SK-MEL-5 (cell line): ENCODE data around the gene NABP1. TPM values are rescaled to one million over a fixed set of nuclear protein-coding genes. Genes with fewer than 3 reads are reported as not detected.

Experiments used
- DNase-seq: peaks from one replicate; pipeline ENCODE4 v3.0.0-alpha.2; 2016; ENCODE audit warnings: low read depth, low spot score
- in situ Hi-C: cut with HindIII; loops from 2 replicates; pipeline ENCODE4 v1.10.0; 2016; ENCODE audit warnings: low sequenced_read_pairs, high pct_unique_total_duplicates, low pct_unique_long_range_greater_than_20kb
- small RNA-seq, 2 experiments: library from RNA; depleted of rRNA; stranded (forward); fragments of <200 nt; gene quantifications; one replicate each; pipeline ENCODE3, GENCODE V24; 2014
- total RNA-seq: library from RNA; depleted of rRNA; stranded (reverse); fragments of >200 nt; shearing (Covaris generic); gene quantifications from 2 replicates; pipeline ENCODE4 v1.2.3, GENCODE V29; 2014; rRNA removed

NABP1 gene
- total RNA-seq, 1 experiment from 2014 or later = 27.7 TPM

DNA sequence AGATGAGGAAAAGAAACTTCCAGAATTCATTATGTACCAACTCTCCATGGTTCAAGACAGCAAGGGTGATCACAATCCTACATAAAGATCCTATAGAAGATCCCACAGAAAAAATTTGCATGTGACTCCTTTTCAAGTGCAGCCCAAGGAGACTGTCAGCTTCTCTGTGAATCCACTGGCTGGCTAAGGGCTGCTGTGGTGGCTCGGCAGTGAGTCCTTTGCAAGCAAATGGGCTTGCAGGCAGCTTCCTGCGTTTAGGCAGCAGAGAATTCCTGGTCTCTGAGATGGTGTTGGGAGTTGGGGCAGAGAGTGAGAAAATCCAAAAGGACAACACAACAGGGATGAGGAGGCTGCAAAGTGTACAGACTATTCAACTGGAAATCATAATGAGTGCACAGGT, 43.4 kb downstream of the NABP1 start:
- in situ Hi-C loops = no loop called here
- DNase-seq = no peak

DNA sequence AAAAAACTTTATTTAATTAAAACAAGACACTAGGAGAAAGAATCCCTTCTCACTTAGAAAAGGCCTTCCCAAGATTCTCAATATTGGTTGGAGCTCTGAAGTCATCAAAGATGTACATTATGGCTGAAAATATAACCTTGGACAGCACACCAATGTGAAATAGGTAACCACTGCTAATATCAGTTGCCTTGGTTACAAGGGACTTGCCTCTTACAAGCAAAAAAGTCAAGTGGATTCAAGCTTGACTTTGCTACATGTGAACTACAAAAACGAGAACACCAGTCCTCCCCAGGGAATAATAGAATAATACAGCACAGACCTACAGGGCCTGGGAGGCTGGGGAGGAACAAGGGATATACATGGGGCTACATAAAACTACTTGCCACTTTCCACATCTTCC, 46.1 kb downstream of the NABP1 start:
- no peak for DNase-seq
- in situ Hi-C loops = no loop called here

DNA sequence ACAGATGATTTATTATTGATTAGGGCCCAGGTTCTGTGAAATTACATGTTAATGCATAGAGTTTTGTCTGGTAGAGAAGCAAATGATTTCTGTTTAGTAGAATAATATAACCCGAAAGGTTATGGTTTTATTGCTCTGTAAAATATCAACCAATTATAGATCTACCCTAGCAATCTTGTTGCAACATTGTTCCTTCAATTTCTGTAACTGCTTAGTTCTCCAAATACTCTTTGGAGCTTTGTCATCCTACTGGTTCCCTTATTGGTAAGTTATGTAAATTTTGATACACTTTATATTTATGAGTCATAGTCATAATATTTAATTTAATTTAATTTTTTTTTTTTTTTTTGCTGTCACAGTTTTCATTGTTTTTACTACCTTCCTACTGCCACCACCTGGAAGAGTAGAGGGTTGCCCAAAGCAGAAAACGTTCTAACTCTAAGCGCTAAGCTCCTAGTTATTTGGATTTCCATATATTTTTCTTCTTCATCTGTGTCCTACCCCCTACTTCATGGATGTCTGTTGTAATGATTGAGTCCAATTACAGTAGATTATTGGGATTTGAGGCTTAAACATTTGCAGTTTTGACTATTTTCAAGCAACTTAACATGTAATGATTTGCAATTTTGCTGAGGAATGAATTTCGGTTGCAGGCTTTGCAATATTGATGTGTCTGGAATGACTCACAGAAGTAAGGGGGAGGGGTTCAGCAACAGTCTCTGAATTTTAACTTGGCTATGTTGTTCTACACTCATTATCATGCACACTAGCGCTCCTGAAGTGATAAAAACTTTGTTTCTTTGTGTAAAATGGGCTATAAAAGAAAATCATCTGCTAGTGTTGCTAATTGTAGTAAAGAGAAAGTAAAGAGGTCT, 51.1 kb downstream of the NABP1 start:
- DNase-seq = no peak
- in situ Hi-C loops = no loop called here

DNA sequence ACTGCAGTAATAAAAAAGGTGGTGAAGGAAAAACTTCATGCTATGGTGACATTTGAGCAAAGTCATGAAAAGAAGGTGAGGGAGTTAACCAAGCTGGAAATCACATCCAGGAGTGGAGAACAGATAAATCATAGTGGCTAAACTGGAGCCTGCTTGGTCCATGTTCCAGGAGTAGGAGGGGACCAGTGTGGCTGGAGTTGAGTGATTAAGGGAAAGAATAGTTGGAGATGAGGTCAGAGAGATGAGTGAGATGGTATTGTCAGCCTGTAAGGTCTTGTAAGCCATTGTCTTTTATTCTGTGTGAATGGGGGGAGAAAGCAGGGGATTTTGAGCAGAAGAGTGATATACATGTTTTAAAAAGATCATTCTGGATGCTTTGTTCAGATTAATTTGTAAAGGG, 52.3 kb downstream of the NABP1 start:
- in situ Hi-C loops = no loop called here
- no peak for DNase-seq

Small RNAs within 50 kb of the gene (small RNA-seq; reads per million reads assigned to genes)
- 0 reads per million in 2 experiments for gene RF02271

Other genes starting within 250 kb of the NABP1 start
- gene CAVIN2, start 169.0 kb downstream of the NABP1 start, total RNA-seq = not detected in 2 replicates